Glutamatergic neuron (in vitro differentiated cells): Measurements from ENCODE around the gene KLC4. TPM values are rescaled to one million over a fixed set of nuclear protein-coding genes. Genes with fewer than 3 reads are reported as not detected.
A peak's percentile ranks its signal among the peaks of the same experiment; 100 is the strongest.

ENCODE experiments used
- DNase-seq: peaks from one replicate; pipeline ENCODE4 v3.0.0; 2022
- H3K27ac Mint-ChIP-seq: one replicate; pipeline ENCODE4 v1.8.0; 2020; ENCODE audit warnings: mild to moderate bottlenecking, mixed read lengths, inconsistent platforms; ENCODE audit not compliant: unreplicated experiment
- H3K27me3 Mint-ChIP-seq: one replicate; pipeline ENCODE4 v1.8.0; 2020; ENCODE audit warnings: mild to moderate bottlenecking, moderate library complexity, mixed read lengths, inconsistent platforms; ENCODE audit not compliant: unreplicated experiment
- H3K36me3 Mint-ChIP-seq: one replicate; pipeline ENCODE4 v1.8.0; 2020; ENCODE audit warnings: mild to moderate bottlenecking, mixed read lengths, inconsistent platforms; ENCODE audit not compliant: unreplicated experiment
- H3K4me1 Mint-ChIP-seq: one replicate; pipeline ENCODE4 v1.8.0; 2020; ENCODE audit warnings: mild to moderate bottlenecking, low read depth, mixed read lengths, inconsistent platforms; ENCODE audit not compliant: unreplicated experiment
- H3K4me3 Mint-ChIP-seq: one replicate; pipeline ENCODE4 v1.8.0; 2020; ENCODE audit warnings: mild to moderate bottlenecking, mixed read lengths, inconsistent platforms; ENCODE audit not compliant: unreplicated experiment
- H3K9me3 Mint-ChIP-seq: one replicate; pipeline ENCODE4 v1.8.0; 2020; ENCODE audit warnings: mild to moderate bottlenecking, moderate library complexity, mixed read lengths, inconsistent platforms; ENCODE audit not compliant: unreplicated experiment
- CTCF ChIP-seq: fragments of 200-600 bp; sonication (generic); IDR thresholded peaks from one replicate; pipeline ENCODE4 v1.5.0; 2021; ENCODE audit not compliant: partially characterized antibody, unreplicated experiment
- total RNA-seq: library from RNA; stranded (reverse); fragmentation: NEBNext Ultra II Directional; extraction: Animal tissue kit (Norgen Biotek cat#: 25700); gene quantifications from one replicate; pipeline ENCODE4 v1.2.1, GENCODE V29; 2021; ENCODE audit not compliant: unreplicated experiment

KLC4 gene
- total RNA-seq, 1 donor from 2014 or later: 62.3 TPM

GRCh38 chr6:43119482-43119881 is 60.1 kb downstream of the KLC4 start:
- no peaks in the 10 kb centered on the region for H3K36me3 Mint-ChIP-seq
- H3K27ac Mint-ChIP-seq: peak overlapping the region; percentile 91
- DNase-seq: no peak
- TF ChIP-seq CTCF: no peak
- peaks cover 59% of the 10 kb centered on the region for H3K4me1 Mint-ChIP-seq
- H3K4me3 Mint-ChIP-seq: peak overlapping the region; percentile 46
- H3K9me3 Mint-ChIP-seq: peaks cover 27% of the 10 kb centered on the region
- peaks cover 19% of the 10 kb centered on the region for H3K27me3 Mint-ChIP-seq

- H3K27ac Mint-ChIP-seq: peak overlapping the region; percentile 91
- H3K4me1 Mint-ChIP-seq: peaks cover 57% of the 10 kb centered on the region
- peak; percentile 49 for DNase-seq
- H3K9me3 Mint-ChIP-seq: peaks cover 25% of the 10 kb centered on the region
- no peak for TF ChIP-seq CTCF
- peak overlapping the region; percentile 70 for H3K4me3 Mint-ChIP-seq
- peaks cover 19% of the 10 kb centered on the region for H3K27me3 Mint-ChIP-seq
- no peaks in the 10 kb centered on the region for H3K36me3 Mint-ChIP-seq
Measured at GRCh38 chr6:43120101-43120763, 60.8 kb downstream of the KLC4 start.

- Mint-ChIP-seq H3K36me3 (no peaks in the 10 kb centered on the region), H3K4me3 (peak overlapping the region; percentile 70), H3K27me3 (peaks cover 20% of the 10 kb centered on the region), H3K9me3 (peaks cover 27% of the 10 kb centered on the region), H3K27ac (peak overlapping the region; percentile 91), H3K4me1 (peaks cover 54% of the 10 kb centered on the region)
- TF ChIP-seq CTCF: no peak
- peak; percentile 36 for DNase-seq
Measured at GRCh38 chr6:43120944-43121913, 61.8 kb downstream of the KLC4 start.

- Mint-ChIP-seq H3K27ac (peak overlapping the region; percentile 91), H3K4me1 (peaks cover 52% of the 10 kb centered on the region), H3K27me3 (peaks cover 17% of the 10 kb centered on the region), H3K36me3 (no peaks in the 10 kb centered on the region), H3K9me3 (peaks cover 24% of the 10 kb centered on the region), H3K4me3 (peak overlapping the region; percentile 55)
- no peak for DNase-seq
- no peak for TF ChIP-seq CTCF
Measured at GRCh38 chr6:43122146-43122545, 62.7 kb downstream of the KLC4 start.
